Measurements from ENCODE around the gene DAZAP1.

The DAZAP1 gene

GRCh38 chr19:1420590-1420989 lies 13.2 kb downstream of the DAZAP1 start:
- no peak for TF ChIP-seq SIN3A (IDR thresholded peaks at IDR 0.05; ENCODE audit: borderline replicate concordance, insufficient read depth, low read length)
- TF ChIP-seq TAF1 (IDR thresholded peaks at IDR 0.05; ENCODE audit: borderline replicate concordance, insufficient read depth, low read length), result no peak
- TF ChIP-seq, protein P1, sequence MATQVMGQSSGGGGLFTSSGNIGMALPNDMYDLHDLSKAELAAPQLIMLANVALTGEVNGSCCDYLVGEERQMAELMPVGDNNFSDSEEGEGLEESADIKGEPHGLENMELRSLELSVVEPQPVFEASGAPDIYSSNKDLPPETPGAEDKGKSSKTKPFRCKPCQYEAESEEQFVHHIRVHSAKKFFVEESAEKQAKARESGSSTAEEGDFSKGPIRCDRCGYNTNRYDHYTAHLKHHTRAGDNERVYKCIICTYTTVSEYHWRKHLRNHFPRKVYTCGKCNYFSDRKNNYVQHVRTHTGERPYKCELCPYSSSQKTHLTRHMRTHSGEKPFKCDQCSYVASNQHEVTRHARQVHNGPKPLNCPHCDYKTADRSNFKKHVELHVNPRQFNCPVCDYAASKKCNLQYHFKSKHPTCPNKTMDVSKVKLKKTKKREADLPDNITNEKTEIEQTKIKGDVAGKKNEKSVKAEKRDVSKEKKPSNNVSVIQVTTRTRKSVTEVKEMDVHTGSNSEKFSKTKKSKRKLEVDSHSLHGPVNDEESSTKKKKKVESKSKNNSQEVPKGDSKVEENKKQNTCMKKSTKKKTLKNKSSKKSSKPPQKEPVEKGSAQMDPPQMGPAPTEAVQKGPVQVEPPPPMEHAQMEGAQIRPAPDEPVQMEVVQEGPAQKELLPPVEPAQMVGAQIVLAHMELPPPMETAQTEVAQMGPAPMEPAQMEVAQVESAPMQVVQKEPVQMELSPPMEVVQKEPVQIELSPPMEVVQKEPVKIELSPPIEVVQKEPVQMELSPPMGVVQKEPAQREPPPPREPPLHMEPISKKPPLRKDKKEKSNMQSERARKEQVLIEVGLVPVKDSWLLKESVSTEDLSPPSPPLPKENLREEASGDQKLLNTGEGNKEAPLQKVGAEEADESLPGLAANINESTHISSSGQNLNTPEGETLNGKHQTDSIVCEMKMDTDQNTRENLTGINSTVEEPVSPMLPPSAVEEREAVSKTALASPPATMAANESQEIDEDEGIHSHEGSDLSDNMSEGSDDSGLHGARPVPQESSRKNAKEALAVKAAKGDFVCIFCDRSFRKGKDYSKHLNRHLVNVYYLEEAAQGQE (IDR thresholded peaks at IDR 0.05; ENCODE audit: insufficient read depth in 1 of 2, low read depth in 2 of 2, low read length in 2 of 2), result no peak
- no peak for TF ChIP-seq FOXP2 (optimal IDR thresholded peaks at IDR 0.05; ENCODE audit: borderline replicate concordance, extremely low read depth, extremely low read length, insufficient read depth)
- no peak for TF ChIP-seq POLR2AphosphoS5 (IDR thresholded peaks at IDR 0.05; ENCODE audit: low read depth, low read length)

DNA sequence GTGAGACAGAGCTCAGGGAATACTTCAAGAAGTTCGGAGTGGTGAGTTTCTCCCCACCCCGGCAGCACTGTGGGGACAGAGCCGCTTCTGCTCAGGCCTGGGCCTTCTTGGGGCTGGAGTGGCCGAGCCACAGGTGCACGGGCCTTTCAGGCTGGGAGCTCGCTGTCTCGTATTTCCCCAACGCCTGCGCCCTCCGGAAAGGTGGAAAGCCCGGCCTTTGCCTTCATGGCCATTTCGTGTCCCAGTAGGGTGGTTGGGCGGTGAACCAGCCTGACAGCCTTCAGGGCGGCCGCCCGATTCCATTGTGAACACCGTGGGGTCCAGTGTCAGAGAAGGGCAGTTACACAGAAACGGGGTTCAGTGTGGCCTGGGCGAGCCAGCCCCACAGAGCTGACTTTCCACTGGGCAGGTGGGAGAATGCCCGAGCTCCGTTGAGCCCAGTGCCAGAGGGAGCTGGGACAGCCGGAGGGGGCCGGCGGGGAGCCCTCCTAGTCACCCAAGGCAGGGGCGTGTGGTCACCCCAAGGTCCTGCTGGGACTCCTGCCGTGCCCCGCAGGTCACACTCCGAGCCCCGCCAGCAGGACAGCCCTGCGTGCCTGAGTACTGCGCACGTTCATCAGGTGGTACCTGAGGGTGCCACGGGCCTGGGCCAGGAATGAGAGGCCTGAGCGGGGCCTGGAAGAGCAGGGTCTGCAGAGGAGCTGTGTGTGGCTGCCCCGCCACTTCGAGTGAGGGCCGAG lies 14.0 kb downstream of the DAZAP1 start:
- TF ChIP-seq POLR2AphosphoS5 (IDR thresholded peaks at IDR 0.05; ENCODE audit: low read depth, low read length) (no peak), FOXP2 (optimal IDR thresholded peaks at IDR 0.05; ENCODE audit: borderline replicate concordance, extremely low read depth, extremely low read length, insufficient read depth) (no peak), SIN3A (IDR thresholded peaks at IDR 0.05; ENCODE audit: borderline replicate concordance, insufficient read depth, low read length) (no peak), TAF1 (IDR thresholded peaks at IDR 0.05; ENCODE audit: borderline replicate concordance, insufficient read depth, low read length) (no peak)
- TF ChIP-seq, protein P1 (IDR thresholded peaks at IDR 0.05; ENCODE audit: insufficient read depth in 1 of 2, low read depth in 2 of 2, low read length in 2 of 2), result no peak

GRCh38 chr19:1421958-1422305 lies 14.5 kb downstream of the DAZAP1 start:
- no peak for TF ChIP-seq FOXP2 (optimal IDR thresholded peaks at IDR 0.05; ENCODE audit: borderline replicate concordance, extremely low read depth, extremely low read length, insufficient read depth)
- TF ChIP-seq SIN3A (IDR thresholded peaks at IDR 0.05; ENCODE audit: borderline replicate concordance, insufficient read depth, low read length), result no peak
- TF ChIP-seq, protein P1 (IDR thresholded peaks at IDR 0.05; ENCODE audit: insufficient read depth in 1 of 2, low read depth in 2 of 2, low read length in 2 of 2), result no peak
- no peak for TF ChIP-seq POLR2AphosphoS5 (IDR thresholded peaks at IDR 0.05; ENCODE audit: low read depth, low read length)
- TF ChIP-seq TAF1 (IDR thresholded peaks at IDR 0.05; ENCODE audit: borderline replicate concordance, insufficient read depth, low read length), result no peak

- TF ChIP-seq, protein P1 (IDR thresholded peaks at IDR 0.05; ENCODE audit: insufficient read depth in 1 of 2, low read depth in 2 of 2, low read length in 2 of 2), result no peak
- TF ChIP-seq FOXP2 (optimal IDR thresholded peaks at IDR 0.05; ENCODE audit: borderline replicate concordance, extremely low read depth, extremely low read length, insufficient read depth), result no peak
- no peak for TF ChIP-seq SIN3A (IDR thresholded peaks at IDR 0.05; ENCODE audit: borderline replicate concordance, insufficient read depth, low read length)
- TF ChIP-seq TAF1 (IDR thresholded peaks at IDR 0.05; ENCODE audit: borderline replicate concordance, insufficient read depth, low read length), result no peak
- no peak for TF ChIP-seq POLR2AphosphoS5 (IDR thresholded peaks at IDR 0.05; ENCODE audit: low read depth, low read length)
These were observed 15.0 kb downstream of the DAZAP1 start for GRCh38 chr19:1422360-1422759.
